ENCODE results near the gene TMEM88. TPM values are rescaled to one million over a fixed set of nuclear protein-coding genes. Genes with fewer than 3 reads are reported as not detected.

The TMEM88 gene
- total RNA-seq, 1 donor from 2014 or later: 23.7 TPM

DNA sequence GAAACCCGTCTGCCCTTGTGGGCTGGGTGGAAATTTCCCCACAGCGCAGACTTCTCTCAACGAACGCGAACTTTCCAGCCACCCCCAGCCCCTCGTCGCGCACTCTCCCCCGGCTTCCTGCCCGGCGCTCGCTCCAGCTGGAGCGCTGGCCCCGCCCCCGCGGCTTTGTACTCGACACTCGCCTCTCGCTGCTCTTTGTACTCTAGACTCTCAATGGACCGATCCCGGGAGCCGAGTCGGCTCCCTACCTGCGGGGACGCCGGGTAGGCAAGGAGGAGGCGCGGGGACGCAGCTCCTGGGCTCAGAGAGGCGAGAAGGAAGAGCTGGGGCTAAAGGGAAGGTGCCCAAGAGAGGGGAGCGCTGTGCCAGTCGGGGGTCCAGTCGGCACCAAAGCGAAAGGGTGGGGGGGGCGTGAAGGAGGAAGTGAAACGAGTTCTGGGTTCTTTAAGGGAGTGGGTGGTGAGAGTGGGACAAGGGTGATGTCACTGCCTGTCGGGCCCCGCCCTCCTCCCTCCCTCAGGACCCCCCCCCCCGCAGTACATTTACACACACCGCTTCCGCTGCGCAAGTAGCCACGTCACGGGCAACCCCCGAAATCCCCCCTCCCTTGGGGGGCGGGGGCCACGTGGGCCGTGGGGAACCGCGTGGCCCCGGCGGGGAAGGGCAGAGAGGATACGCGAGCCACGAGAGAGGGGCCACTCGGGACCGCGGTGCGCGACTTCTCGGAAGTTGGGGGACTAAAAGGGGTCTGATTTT is 11.2 kb upstream of the TMEM88 start:
- Mint-ChIP-seq H3K4me3 (ENCODE audit: unreplicated experiment) (peak overlapping the region; percentile 99), H3K27me3 (ENCODE audit: unreplicated experiment) (peaks cover 40% of the 10 kb centered on the region), H3K4me1 (ENCODE audit: low read depth, unreplicated experiment) (peaks cover 30% of the 10 kb centered on the region), H3K27ac (ENCODE audit: unreplicated experiment) (peak overlapping the region; percentile 98), H3K36me3 (ENCODE audit: unreplicated experiment) (peaks cover 5% of the 10 kb centered on the region), H3K9me3 (ENCODE audit: unreplicated experiment) (peaks cover 36% of the 10 kb centered on the region)
- peak; percentile 77 for DNase-seq
- TF ChIP-seq, protein P1, sequence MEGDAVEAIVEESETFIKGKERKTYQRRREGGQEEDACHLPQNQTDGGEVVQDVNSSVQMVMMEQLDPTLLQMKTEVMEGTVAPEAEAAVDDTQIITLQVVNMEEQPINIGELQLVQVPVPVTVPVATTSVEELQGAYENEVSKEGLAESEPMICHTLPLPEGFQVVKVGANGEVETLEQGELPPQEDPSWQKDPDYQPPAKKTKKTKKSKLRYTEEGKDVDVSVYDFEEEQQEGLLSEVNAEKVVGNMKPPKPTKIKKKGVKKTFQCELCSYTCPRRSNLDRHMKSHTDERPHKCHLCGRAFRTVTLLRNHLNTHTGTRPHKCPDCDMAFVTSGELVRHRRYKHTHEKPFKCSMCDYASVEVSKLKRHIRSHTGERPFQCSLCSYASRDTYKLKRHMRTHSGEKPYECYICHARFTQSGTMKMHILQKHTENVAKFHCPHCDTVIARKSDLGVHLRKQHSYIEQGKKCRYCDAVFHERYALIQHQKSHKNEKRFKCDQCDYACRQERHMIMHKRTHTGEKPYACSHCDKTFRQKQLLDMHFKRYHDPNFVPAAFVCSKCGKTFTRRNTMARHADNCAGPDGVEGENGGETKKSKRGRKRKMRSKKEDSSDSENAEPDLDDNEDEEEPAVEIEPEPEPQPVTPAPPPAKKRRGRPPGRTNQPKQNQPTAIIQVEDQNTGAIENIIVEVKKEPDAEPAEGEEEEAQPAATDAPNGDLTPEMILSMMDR (IDR thresholded peaks at IDR 0.05; ENCODE audit: partially characterized antibody, unreplicated experiment): no peak

DNA sequence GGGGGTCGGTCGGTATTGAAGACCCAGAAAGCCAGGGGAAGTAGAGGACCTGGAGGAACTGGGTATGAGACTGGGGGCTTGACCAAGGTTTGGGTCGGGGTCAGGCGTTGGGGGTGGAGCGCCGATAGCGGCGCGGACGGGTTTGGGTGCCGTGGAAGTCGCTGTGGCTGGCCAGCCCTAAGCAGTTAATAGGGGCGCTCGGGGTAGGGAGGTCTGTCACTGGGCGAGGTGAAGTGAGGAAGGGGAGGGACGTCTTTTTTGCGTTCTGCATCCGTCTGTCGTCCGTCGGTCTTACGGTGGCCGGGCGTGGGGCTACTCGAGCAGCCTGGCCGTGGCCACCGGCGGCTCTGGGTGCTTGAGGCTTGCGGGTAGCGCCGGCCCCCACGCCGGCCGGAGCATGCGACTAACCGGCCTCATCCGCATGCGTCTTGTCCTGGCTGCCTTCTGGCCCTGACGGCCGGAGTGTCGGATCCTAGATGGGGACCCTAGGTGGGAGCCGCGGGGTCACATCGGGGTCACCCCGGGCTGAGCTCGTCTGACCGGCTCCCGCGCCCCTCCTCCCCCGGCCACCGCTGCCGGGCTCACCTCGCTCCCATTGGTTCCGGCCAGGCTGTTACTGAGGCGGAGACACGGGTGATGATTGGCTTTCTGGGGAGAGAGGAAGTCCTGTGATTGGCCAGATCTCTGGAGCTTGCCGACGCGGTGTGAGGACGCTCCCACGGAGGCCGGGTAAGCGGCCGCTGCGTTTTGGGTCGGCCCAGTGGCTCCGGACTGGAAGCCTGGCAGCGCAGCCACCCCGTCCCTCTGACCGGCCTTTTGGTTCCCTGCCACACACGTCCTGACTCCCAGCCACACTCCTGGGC is 10.3 kb upstream of the TMEM88 start:
- peak; percentile 87 for DNase-seq
- Mint-ChIP-seq H3K36me3 (ENCODE audit: unreplicated experiment) (peaks cover 5% of the 10 kb centered on the region), H3K4me1 (ENCODE audit: low read depth, unreplicated experiment) (peaks cover 21% of the 10 kb centered on the region), H3K4me3 (ENCODE audit: unreplicated experiment) (peak overlapping the region; percentile 99), H3K9me3 (ENCODE audit: unreplicated experiment) (peaks cover 30% of the 10 kb centered on the region), H3K27ac (ENCODE audit: unreplicated experiment) (peak overlapping the region; percentile 89), H3K27me3 (ENCODE audit: unreplicated experiment) (peaks cover 32% of the 10 kb centered on the region)
- TF ChIP-seq, protein P1 (IDR thresholded peaks at IDR 0.05; ENCODE audit: partially characterized antibody, unreplicated experiment): no peak

DNA sequence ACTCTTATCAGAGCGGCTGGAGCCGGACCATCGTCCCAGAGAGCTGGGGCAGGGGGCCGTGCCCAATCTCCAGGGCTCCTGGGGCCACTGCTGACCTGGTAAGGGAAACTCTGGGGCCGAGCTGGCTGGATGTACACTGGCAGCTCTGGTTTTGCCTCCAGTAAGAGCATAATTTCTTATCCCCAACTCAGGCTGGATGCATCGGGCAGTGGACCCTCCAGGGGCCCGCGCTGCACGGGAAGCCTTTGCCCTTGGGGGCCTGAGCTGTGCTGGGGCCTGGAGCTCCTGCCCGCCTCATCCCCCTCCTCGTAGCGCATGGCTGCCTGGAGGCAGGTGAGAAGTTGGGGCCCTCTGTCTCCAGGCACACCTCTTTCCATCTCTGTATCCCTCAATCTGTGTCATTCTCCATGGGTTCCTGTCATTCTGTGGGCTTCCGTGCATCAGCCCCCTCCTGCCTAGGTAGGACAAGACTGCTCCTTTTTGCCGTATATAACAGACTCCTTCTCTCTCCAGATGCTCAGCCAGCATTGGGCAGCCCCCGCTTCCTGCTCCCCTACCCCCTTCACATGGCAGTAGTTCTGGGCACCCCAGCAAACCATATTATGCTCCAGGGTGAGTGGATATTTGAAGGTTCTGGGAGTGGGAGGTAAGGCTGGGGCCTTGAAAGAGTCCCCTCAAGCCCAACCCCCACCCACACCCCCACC is 9.4 kb upstream of the TMEM88 start:
- H3K27me3 Mint-ChIP-seq (ENCODE audit: unreplicated experiment): peaks cover 32% of the 10 kb centered on the region
- DNase-seq: no peak
- H3K4me1 Mint-ChIP-seq (ENCODE audit: low read depth, unreplicated experiment): peaks cover 14% of the 10 kb centered on the region
- peak overlapping the region; percentile 99 for H3K4me3 Mint-ChIP-seq (ENCODE audit: unreplicated experiment)
- H3K27ac Mint-ChIP-seq (ENCODE audit: unreplicated experiment): no peak overlapping the region
- H3K9me3 Mint-ChIP-seq (ENCODE audit: unreplicated experiment): peaks cover 25% of the 10 kb centered on the region
- peaks cover 4% of the 10 kb centered on the region for H3K36me3 Mint-ChIP-seq (ENCODE audit: unreplicated experiment)
- TF ChIP-seq, protein P1 (IDR thresholded peaks at IDR 0.05; ENCODE audit: partially characterized antibody, unreplicated experiment): no peak

DNA sequence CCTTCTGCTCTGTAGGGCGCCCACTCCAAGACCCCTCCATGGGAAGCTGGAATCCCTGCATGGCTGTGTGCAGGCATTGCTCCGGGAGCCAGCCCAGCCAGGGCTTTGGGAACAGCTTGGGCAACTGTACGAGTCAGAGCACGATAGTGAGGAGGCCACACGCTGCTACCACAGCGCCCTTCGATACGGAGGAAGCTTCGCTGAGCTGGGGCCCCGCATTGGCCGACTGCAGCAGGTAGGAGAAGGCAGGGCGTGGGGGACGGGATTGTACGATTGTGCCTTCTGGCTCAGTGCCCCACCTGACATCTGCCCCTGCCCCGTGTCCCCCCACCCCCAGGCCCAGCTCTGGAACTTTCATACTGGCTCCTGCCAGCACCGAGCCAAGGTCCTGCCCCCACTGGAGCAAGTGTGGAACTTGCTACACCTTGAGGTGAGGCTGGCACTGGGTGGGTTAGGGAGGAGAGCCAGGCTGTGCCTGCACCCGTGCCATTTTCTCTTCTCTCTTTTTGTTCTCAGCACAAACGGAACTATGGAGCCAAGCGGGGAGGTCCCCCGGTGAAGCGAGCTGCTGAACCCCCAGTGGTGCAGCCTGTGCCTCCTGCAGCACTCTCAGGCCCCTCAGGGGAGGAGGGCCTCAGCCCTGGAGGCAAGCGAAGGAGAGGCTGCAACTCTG is 8.7 kb upstream of the TMEM88 start:
- H3K4me1 Mint-ChIP-seq (ENCODE audit: low read depth, unreplicated experiment): peaks cover 10% of the 10 kb centered on the region

More for the DNA sequence above, 8.7 kb upstream of the TMEM88 start:
- DNase-seq: no peak
- Mint-ChIP-seq H3K36me3 (ENCODE audit: unreplicated experiment) (no peaks in the 10 kb centered on the region), H3K27ac (ENCODE audit: unreplicated experiment) (no peak overlapping the region), H3K9me3 (ENCODE audit: unreplicated experiment) (peaks cover 21% of the 10 kb centered on the region), H3K27me3 (ENCODE audit: unreplicated experiment) (peaks cover 30% of the 10 kb centered on the region), H3K4me3 (ENCODE audit: unreplicated experiment) (no peak overlapping the region)
- TF ChIP-seq, protein P1 (IDR thresholded peaks at IDR 0.05; ENCODE audit: partially characterized antibody, unreplicated experiment): no peak
